ENCODE data around the gene CARD10. TPM values are rescaled to one million over a fixed set of nuclear protein-coding genes. Genes with fewer than 3 reads are reported as not detected.

The CARD10 gene
- polyA plus RNA-seq, 1 donor from 2014 or later, result not detected

GRCh38 chr22:37464181-37464580 lies 55.0 kb downstream of the CARD10 start:
- Mint-ChIP-seq H3K9me3 (no peaks in the 10 kb centered on the region), H3K4me1 (peaks cover 4 to 11% (median 8%) of the 10 kb centered on the region in 3 donors), H3K27ac (no peak overlapping the region), H3K27me3 (no peaks in the 10 kb centered on the region), H3K4me3 (no peak overlapping the region), H3K36me3 (peaks cover 4% of the 10 kb centered on the region)

GRCh38 chr22:37462983-37463382 lies 56.2 kb downstream of the CARD10 start:
- no peak overlapping the region for H3K27ac Mint-ChIP-seq
- H3K27me3 Mint-ChIP-seq, result no peaks in the 10 kb centered on the region
- no peak overlapping the region for H3K4me3 Mint-ChIP-seq
- H3K4me1 Mint-ChIP-seq, result peaks cover 3 to 9% (median 4%) of the 10 kb centered on the region in 3 donors
- H3K36me3 Mint-ChIP-seq, result peaks cover 8% of the 10 kb centered on the region
- H3K9me3 Mint-ChIP-seq, result no peaks in the 10 kb centered on the region

- peaks cover 3 to 9% (median 4%) of the 10 kb centered on the region in 3 donors for H3K4me1 Mint-ChIP-seq
- no peaks in the 10 kb centered on the region for H3K27me3 Mint-ChIP-seq
- no peak overlapping the region for H3K4me3 Mint-ChIP-seq
- H3K36me3 Mint-ChIP-seq, result peaks cover 8% of the 10 kb centered on the region
- H3K27ac Mint-ChIP-seq, result peak overlapping the region in 1 of 3 donors; percentile 35
- H3K9me3 Mint-ChIP-seq, result no peaks in the 10 kb centered on the region
Observed at GRCh38 chr22:37462436-37462835, 56.8 kb downstream of the CARD10 start.

- H3K36me3 Mint-ChIP-seq, result peaks cover 8% of the 10 kb centered on the region
- H3K4me3 Mint-ChIP-seq, result peak overlapping the region in 1 of 4 donors; percentile 24
- no peak overlapping the region for H3K27ac Mint-ChIP-seq
- peaks cover 3 to 9% (median 4%) of the 10 kb centered on the region in 3 donors for H3K4me1 Mint-ChIP-seq
- H3K27me3 Mint-ChIP-seq, result no peaks in the 10 kb centered on the region
- no peaks in the 10 kb centered on the region for H3K9me3 Mint-ChIP-seq
Observed at GRCh38 chr22:37461961-37462360, 57.3 kb downstream of the CARD10 start.

GRCh38 chr22:37460684-37461083 lies 58.5 kb downstream of the CARD10 start:
- Mint-ChIP-seq H3K36me3 (peaks cover 8% of the 10 kb centered on the region), H3K27ac (no peak overlapping the region), H3K27me3 (no peaks in the 10 kb centered on the region), H3K9me3 (no peaks in the 10 kb centered on the region), H3K4me3 (no peak overlapping the region), H3K4me1 (peaks cover 3 to 8% (median 4%) of the 10 kb centered on the region in 3 donors)

- Mint-ChIP-seq H3K4me3 (no peak overlapping the region), H3K27ac (no peak overlapping the region), H3K36me3 (peaks cover 8% of the 10 kb centered on the region), H3K4me1 (peaks cover 0 to 1% (median under 1%) of the 10 kb centered on the region in 3 donors), H3K9me3 (no peaks in the 10 kb centered on the region), H3K27me3 (no peaks in the 10 kb centered on the region)
Observed at GRCh38 chr22:37459206-37459605, 60.0 kb downstream of the CARD10 start.

- H3K27ac Mint-ChIP-seq, result no peak overlapping the region
- H3K4me3 Mint-ChIP-seq, result no peak overlapping the region
- peaks cover 8% of the 10 kb centered on the region for H3K36me3 Mint-ChIP-seq
- H3K4me1 Mint-ChIP-seq, result no peaks in the 10 kb centered on the region
- H3K9me3 Mint-ChIP-seq, result no peaks in the 10 kb centered on the region
- H3K27me3 Mint-ChIP-seq, result no peaks in the 10 kb centered on the region
Observed at GRCh38 chr22:37457093-37457893, 61.9 kb downstream of the CARD10 start.

- Mint-ChIP-seq H3K27ac (no peak overlapping the region), H3K9me3 (peaks cover 0 to 3% (median 0%) of the 10 kb centered on the region in 3 donors), H3K4me1 (peaks cover 0 to 8% (median 4%) of the 10 kb centered on the region in 3 donors)
Observed at GRCh38 chr22:37456346-37456745, 62.9 kb downstream of the CARD10 start.

GRCh38 chr22:37455896-37456295 lies 63.3 kb downstream of the CARD10 start:
- Mint-ChIP-seq H3K27ac (no peak overlapping the region), H3K4me1 (peaks cover 0 to 8% (median 4%) of the 10 kb centered on the region in 3 donors), H3K9me3 (peaks cover 0 to 3% (median 0%) of the 10 kb centered on the region in 3 donors)

More at GRCh38 chr22:37456346-37456745, 62.9 kb downstream of the CARD10 start:
- no peaks in the 10 kb centered on the region for H3K27me3 Mint-ChIP-seq
- H3K36me3 Mint-ChIP-seq, result peaks cover 5% of the 10 kb centered on the region
- no peak overlapping the region for H3K4me3 Mint-ChIP-seq

GRCh38 chr22:37454857-37455686 lies 64.1 kb downstream of the CARD10 start:
- Mint-ChIP-seq H3K9me3 (peaks cover 0 to 3% (median 0%) of the 10 kb centered on the region in 3 donors), H3K27ac (no peak overlapping the region), H3K27me3 (peaks cover 2% of the 10 kb centered on the region), H3K4me1 (peaks cover 0 to 8% (median 4%) of the 10 kb centered on the region in 3 donors), H3K36me3 (peaks cover 12% of the 10 kb centered on the region), H3K4me3 (no peak overlapping the region)

More at GRCh38 chr22:37455896-37456295, 63.3 kb downstream of the CARD10 start:
- Mint-ChIP-seq H3K4me3 (no peak overlapping the region), H3K36me3 (peaks cover 9% of the 10 kb centered on the region), H3K27me3 (peaks cover 2% of the 10 kb centered on the region)

GRCh38 chr22:37453696-37454095 lies 65.5 kb downstream of the CARD10 start:
- Mint-ChIP-seq H3K36me3 (peaks cover 9% of the 10 kb centered on the region), H3K27me3 (peaks cover 4% of the 10 kb centered on the region), H3K27ac (peak overlapping the region in 1 of 3 donors; percentile 88), H3K4me3 (peak overlapping the region in 1 of 4 donors; percentile 66), H3K4me1 (peaks cover 0 to 8% (median 4%) of the 10 kb centered on the region in 3 donors), H3K9me3 (peaks cover 0 to 3% (median 0%) of the 10 kb centered on the region in 3 donors)

- Mint-ChIP-seq H3K4me1 (peaks cover 0 to 9% (median 4%) of the 10 kb centered on the region in 3 donors), H3K36me3 (peaks cover 9% of the 10 kb centered on the region), H3K27me3 (peaks cover 10% of the 10 kb centered on the region), H3K9me3 (peaks cover 0 to 3% (median 0%) of the 10 kb centered on the region in 3 donors), H3K4me3 (peak overlapping the region in 1 of 4 donors; percentile 37), H3K27ac (no peak overlapping the region)
Observed at GRCh38 chr22:37451218-37451617, 68.0 kb downstream of the CARD10 start.

- H3K36me3 Mint-ChIP-seq, result peaks cover 9% of the 10 kb centered on the region
- H3K27ac Mint-ChIP-seq, result no peak overlapping the region
- H3K4me1 Mint-ChIP-seq, result peaks cover 0 to 9% (median 4%) of the 10 kb centered on the region in 3 donors
- H3K4me3 Mint-ChIP-seq, result no peak overlapping the region
- H3K9me3 Mint-ChIP-seq, result peaks cover 0 to 3% (median 0%) of the 10 kb centered on the region in 3 donors
- H3K27me3 Mint-ChIP-seq, result peaks cover 10% of the 10 kb centered on the region
Observed at GRCh38 chr22:37449331-37450001, 69.7 kb downstream of the CARD10 start.

- Mint-ChIP-seq H3K4me3 (no peak overlapping the region), H3K4me1 (peaks cover 0 to 9% (median 4%) of the 10 kb centered on the region in 3 donors), H3K27ac (no peak overlapping the region), H3K27me3 (peaks cover 10% of the 10 kb centered on the region), H3K9me3 (peaks cover 0 to 3% (median 0%) of the 10 kb centered on the region in 3 donors), H3K36me3 (peaks cover 9% of the 10 kb centered on the region)
Observed at GRCh38 chr22:37448516-37449127, 70.6 kb downstream of the CARD10 start.

All from IgD-negative memory B cell (primary cell).